H1 (cell line): ENCODE data around the gene INPP5K. TPM values are rescaled to one million over a fixed set of nuclear protein-coding genes. Genes with fewer than 3 reads are reported as not detected.

ENCODE experiments used
- CTCF ChIA-PET: fragments of 300-600 bp; sonication (Branson Sonifier 250); formaldehyde crosslinking; loops from one replicate; lab custom pipeline; 2021; ENCODE audit not compliant: partially characterized antibody; lab: Charles Lee
- POLR2A ChIA-PET: fragments of 300-600 bp; sonication (Branson Sonifier 250); formaldehyde crosslinking; loops from one replicate; lab custom pipeline; 2021; ENCODE audit warnings: inconsistent platforms; ENCODE audit not compliant: partially characterized antibody; lab: Charles Lee
- DNase-seq, 2 experiments: peaks; one replicate each; pipeline versions ENCODE4 v3.0.0 to v3.0.0-alpha.2; 2010 to 2022; ENCODE audit warnings: low spot score in 2 of 2, low read depth in 1 of 2, mixed read lengths in 1 of 2
- FAIRE-seq: peaks from 2 replicates; lab custom pipeline; 2011; peaks lifted over from hg19 to GRCh38; lab: Jason Lieb, UNC
- H2AFZ ChIP-seq: 2 replicates; pipeline ENCODE4 v1.8.1; 2012; ENCODE audit warnings: low read length, inconsistent platforms
- H2AK5ac ChIP-seq: 2 replicates; pipeline ENCODE4 v1.6.1; 2013; ENCODE audit warnings: low read depth, low read length
- H2BK120ac ChIP-seq: replicated peaks from 2 replicates; pipeline ENCODE3; 2013; ENCODE audit warnings: low read depth, low read length, inconsistent platforms
- H2BK12ac ChIP-seq: 2 replicates; pipeline ENCODE4 v1.6.1; 2013; ENCODE audit warnings: low read depth, low read length
- H2BK15ac ChIP-seq: 2 replicates; pipeline ENCODE4 v1.6.1; 2013; ENCODE audit warnings: low read length
- H2BK20ac ChIP-seq: 2 replicates; pipeline ENCODE4 v1.6.1; 2013; ENCODE audit warnings: low read length
- H2BK5ac ChIP-seq: 2 replicates; pipeline ENCODE4 v1.6.1; 2013; ENCODE audit warnings: low read depth, low read length
- H3K14ac ChIP-seq: 2 replicates; pipeline ENCODE4 v1.6.1; 2013; ENCODE audit warnings: inconsistent platforms; ENCODE audit not compliant: insufficient read length
- H3K18ac ChIP-seq: 2 replicates; pipeline ENCODE4 v1.6.1; 2013; ENCODE audit warnings: low read length; ENCODE audit errors: extremely low read depth
- H3K23ac ChIP-seq: 2 replicates; pipeline ENCODE4 v1.6.1; 2013; ENCODE audit warnings: inconsistent platforms; ENCODE audit not compliant: insufficient read length
- H3K23me2 ChIP-seq: 2 replicates; pipeline ENCODE4 v1.6.1; 2013; ENCODE audit warnings: low read depth, low read length
- H3K27ac ChIP-seq: 2 replicates; pipeline ENCODE4 v1.6.1; 2011; ENCODE audit warnings: low read depth, low read length, inconsistent platforms
- H3K27me3 ChIP-seq, 4 experiments: replicated peaks in 1 of 4; 1 replicate in 1 of 4; 2 replicates in 3 of 4; pipeline versions ENCODE4 v1.6.1 to v1.8.1; 2011 to 2013; ENCODE audit warnings: low read length in 3 of 4, mild to moderate bottlenecking in 3 of 4, inconsistent platforms in 2 of 4, mixed read lengths in 2 of 4, moderate library complexity in 1 of 4; ENCODE audit not compliant: control insufficient read depth in 3 of 4, insufficient read depth in 3 of 4; ENCODE audit errors: extremely low read depth in 1 of 4
- H3K36me3 ChIP-seq, 4 experiments: 2 replicates each; pipeline versions ENCODE4 v1.6.1 to v1.8.1; 2011 to 2013; ENCODE audit warnings: mild to moderate bottlenecking in 4 of 4, low read length in 3 of 4, moderate library complexity in 2 of 4, control low read depth in 1 of 4, inconsistent platforms in 1 of 4; ENCODE audit not compliant: insufficient read depth in 4 of 4, control insufficient read depth in 2 of 4
- H3K4ac ChIP-seq: replicated peaks from 2 replicates; pipeline ENCODE3; 2013; ENCODE audit warnings: low read length, low read depth, mixed read lengths, inconsistent platforms; ENCODE audit not compliant: insufficient read length
- H3K4me1 ChIP-seq, 4 experiments: replicated peaks in 1 of 4; 1 replicate in 1 of 4; 2 replicates in 3 of 4; pipeline versions ENCODE4 v1.6.1 to v1.8.1; 2011 to 2013; ENCODE audit warnings: low read length in 3 of 4, inconsistent platforms in 2 of 4, mixed read lengths in 1 of 4; ENCODE audit not compliant: insufficient read depth in 4 of 4, control insufficient read depth in 3 of 4
- H3K4me2 ChIP-seq, 2 experiments: 2 replicates each; pipeline versions ENCODE4 v1.6.1 to v1.8.1; 2011 to 2013; ENCODE audit warnings: low read depth in 2 of 2, low read length in 2 of 2, control low read depth in 1 of 2, inconsistent platforms in 1 of 2, mild to moderate bottlenecking in 1 of 2; ENCODE audit not compliant: insufficient read depth in 1 of 2
- H3K4me3 ChIP-seq, 4 experiments: fragments of 200-600, 300-600 bp in 1 of 4; sonication (generic), shearing (Covaris generic), sonication (Bioruptor Twin) in 1 of 4; 2 replicates each; pipeline versions ENCODE4 v1.5.1 to v1.8.1; 2011 to 2016; ENCODE audit warnings: low read length in 4 of 4, low read depth in 3 of 4, control low read depth in 2 of 4, inconsistent platforms in 2 of 4, mild to moderate bottlenecking in 2 of 4, mixed read lengths in 1 of 4, moderate library complexity in 1 of 4; ENCODE audit not compliant: insufficient read depth in 2 of 4; ENCODE audit errors: extremely low read depth in 1 of 4
- H3K56ac ChIP-seq: replicated peaks from 2 replicates; pipeline ENCODE3; 2013; ENCODE audit warnings: low read depth, mild to moderate bottlenecking, mixed read lengths, low read length, inconsistent platforms; ENCODE audit not compliant: insufficient read length
- H3K79me1 ChIP-seq: 2 replicates; pipeline ENCODE4 v1.6.1; 2013; ENCODE audit warnings: low read depth, low read length, control low read depth
- H3K79me2 ChIP-seq, 2 experiments: 2 replicates each; pipeline versions ENCODE4 v1.6.1 to v1.8.1; 2012 to 2013; ENCODE audit warnings: low read length in 2 of 2, mild to moderate bottlenecking in 2 of 2, inconsistent platforms in 1 of 2; ENCODE audit not compliant: insufficient read depth in 2 of 2, control insufficient read depth in 1 of 2
- H3K9ac ChIP-seq, 4 experiments: replicated peaks in 1 of 4; 1 replicate in 1 of 4; 2 replicates in 3 of 4; pipeline versions ENCODE4 v1.6.1 to v1.8.1; 2011 to 2013; ENCODE audit warnings: low read depth in 3 of 4, low read length in 3 of 4, control low read depth in 2 of 4, mild to moderate bottlenecking in 2 of 4, moderate library complexity in 2 of 4, inconsistent platforms in 1 of 4; ENCODE audit errors: extremely low read depth in 1 of 4
- H3K9me3 ChIP-seq, 2 experiments: 2 replicates each; pipeline versions ENCODE4 v1.6.1 to v1.8.1; 2012 to 2013; ENCODE audit warnings: mild to moderate bottlenecking in 2 of 2, moderate library complexity in 2 of 2, control low read depth in 1 of 2, inconsistent platforms in 1 of 2, low read depth in 1 of 2, low read length in 1 of 2, mixed read lengths in 1 of 2; ENCODE audit not compliant: insufficient read depth in 2 of 2
- H4K20me1 ChIP-seq, 2 experiments: replicated peaks in 1 of 2; 2 replicates each; pipeline versions ENCODE3 to v1.8.1; 2011 to 2013; ENCODE audit warnings: inconsistent platforms in 2 of 2, low read length in 2 of 2, mild to moderate bottlenecking in 1 of 2; ENCODE audit not compliant: insufficient read depth in 2 of 2, control insufficient read depth in 1 of 2
- H4K5ac ChIP-seq: 2 replicates; pipeline ENCODE4 v1.6.1; 2013; ENCODE audit warnings: low read length, low read depth, mixed read lengths, inconsistent platforms; ENCODE audit not compliant: insufficient read length
- H4K8ac ChIP-seq: 2 replicates; pipeline ENCODE4 v1.8.0; 2013; ENCODE audit warnings: mild to moderate bottlenecking, moderate library complexity, low read length, inconsistent platforms; ENCODE audit not compliant: insufficient read depth; ENCODE audit errors: extremely low read depth
- H4K91ac ChIP-seq: replicated peaks from 2 replicates; pipeline ENCODE3; 2013; ENCODE audit warnings: low read length, mixed read lengths, inconsistent platforms; ENCODE audit not compliant: insufficient read length
- ASH2L ChIP-seq: fragments of 200-600, 300-600 bp; sonication (generic); IDR thresholded peaks from one replicate; pipeline ENCODE4 v1.7.1; 2017; ENCODE audit warnings: low read length
- HDAC6 ChIP-seq: IDR thresholded peaks from one replicate; pipeline ENCODE4 v1.7.1; 2012; ENCODE audit warnings: low read depth, mild to moderate bottlenecking, inconsistent platforms, low read length, moderate library complexity
- KDM4A ChIP-seq: IDR thresholded peaks from one replicate; pipeline ENCODE4 v1.7.1; 2012; ENCODE audit warnings: low read depth, mild to moderate bottlenecking, moderate library complexity, low read length, inconsistent platforms; ENCODE audit not compliant: severe bottlenecking
- RAD21 ChIP-seq, 2 experiments: IDR thresholded peaks in 1 of 2; conservative IDR thresholded peaks in 1 of 2; 2 replicates each; pipeline ENCODE4 v1.6.1; 2011; ENCODE audit warnings: low read depth in 2 of 2, low read length in 2 of 2, improper control_type of control experiment in 1 of 2, inconsistent platforms in 1 of 2, mild to moderate bottlenecking in 1 of 2, moderate library complexity in 1 of 2
- SIN3A ChIP-seq, 2 experiments: IDR thresholded peaks in 1 of 2; conservative IDR thresholded peaks in 1 of 2; 2 replicates each; pipeline ENCODE4 v1.6.1; 2011 to 2012; ENCODE audit warnings: low read length in 2 of 2, improper control_type of control experiment in 1 of 2, low read depth in 1 of 2, mild to moderate bottlenecking in 1 of 2
- SP2 ChIP-seq: IDR thresholded peaks from 2 replicates; pipeline ENCODE4 v1.6.1; 2012; ENCODE audit warnings: mild to moderate bottlenecking, low read length, inconsistent platforms
- SUZ12 ChIP-seq: fragments of 200-600 bp; sonication (generic); IDR thresholded peaks from 2 replicates; pipeline ENCODE4 v1.6.1; 2012; ENCODE audit warnings: mild to moderate bottlenecking, inconsistent platforms, low read length, moderate library complexity, mixed read lengths
- TBP ChIP-seq: IDR thresholded peaks from 2 replicates; pipeline ENCODE4 v1.6.1; 2011; ENCODE audit warnings: low read depth, low read length, improper control_type of control experiment
- WGBS, 2 experiments: shearing (Covaris generic) in 1 of 2; methylation state at CpG; one replicate each; pipeline versions ENCODE4 v1.1.6 to v1.1.7; 2013 to 2015; ENCODE audit warnings: low lambda C conversion rate in 2 of 2, mixed read lengths in 2 of 2, inconsistent platforms in 1 of 2, low coverage in 1 of 2, missing lambda C conversion rate in 1 of 2; ENCODE audit not compliant: insufficient replicate concordance in 2 of 2, insufficient coverage in 1 of 2, insufficient read length in 1 of 2; ENCODE audit errors: extremely low coverage in 1 of 2, missing lambda C conversion rate in 1 of 2; 5-methylcytosine and 5-hydroxymethylcytosine counted together
- polyA plus RNA-seq, 7 experiments: library from polyadenylated mRNA; depleted of rRNA in 3 of 7; stranded (reverse) in 5 of 7; unstranded in 2 of 7; fragments of >200 nt in 5 of 7; fragments of 200-250 nt in 2 of 7; gene quantifications; 1 replicate in 5 of 7; 2 replicates in 1 of 7; 4 replicates in 1 of 7; pipeline versions ENCODE4 v1.2.1 to v1.2.3, GENCODE V29; 2011 to 2013; ENCODE audit warnings: missing spikeins in 2 of 7, mixed read lengths in 2 of 7
- total RNA-seq: library from RNA; stranded (reverse); fragmentation: NEBNext Ultra II Directional; extraction: Animal tissue kit (Norgen Biotek cat#: 25700); gene quantifications from 2 replicates; pipeline ENCODE4 v1.2.1, GENCODE V29; 2021

Gene INPP5K
- total and polyA plus RNA-seq, 2 of the 8 experiments (the other 6 are each of a cell fraction or from before 2014, with no cell fraction given): 21.0 to 24.1 TPM

GRCh38 chr17:1561420-1562175 lies 45.2 kb upstream of the INPP5K start:
- Histone ChIP-seq H4K5ac (no peak overlapping the region), H4K20me1 (peaks cover 18 to 28% of the 10 kb centered on the region in 2 experiments), H2BK12ac (no peak overlapping the region; the same call in 1 of the 2 replicates), H3K4me2 (peak overlapping the region; percentile 93 to 97), H3K23me2 (peaks cover 4% of the 10 kb centered on the region; the same call in 1 of the 2 replicates), H3K23ac (no peak overlapping the region), H3K4me1 (peaks cover 0 to 10% (median 5%) of the 10 kb centered on the region in 4 experiments; a peak in 4 of 7 replicates), H3K79me2 (peaks cover 7 to 49% of the 10 kb centered on the region in 2 experiments; a peak in 3 of 4 replicates), H3K4me3 (peak overlapping the region; percentile 45 to 89 (median 68)), H3K9ac (peak overlapping the region; percentile 16 to 81 (median 56)), H2BK120ac (no peak overlapping the region), H3K18ac (no peak overlapping the region), H3K9me3 (no peaks in the 10 kb centered on the region), H2AFZ (no peak overlapping the region), H4K91ac (no peak overlapping the region), H4K8ac (peak overlapping the region; percentile 57; the same call in 1 of the 2 replicates), H3K36me3 (peaks cover 0 to 3% (median 1%) of the 10 kb centered on the region in 4 experiments; a peak in 4 of 8 replicates), H2AK5ac (0 out of 2 replicates have a peak overlapping the region, but pooled peaks have one; percentile 24), H3K79me1 (peaks cover 23% of the 10 kb centered on the region), H3K56ac (no peak overlapping the region), H2BK15ac (no peak overlapping the region), H2BK20ac (no peak overlapping the region), H3K4ac (no peak overlapping the region), H3K27ac (no peak overlapping the region), H3K14ac (no peak overlapping the region), H2BK5ac (no peak overlapping the region), H3K27me3 (peaks cover 0 to 4% (median 0%) of the 10 kb centered on the region in 4 experiments; a peak in 1 of 7 replicates)
- WGBS, 2 experiments: 14% methylated on average over 37 of the region's 47 CpGs; no CpG with 5 or more reads in 1 of the 2 experiments
- DNase-seq (peak in 1 of 2 experiments; percentile 62), FAIRE-seq (no peak)
- CTCF ChIA-PET: interaction anchor here (0.8 to 1.7 kb wide), 10 partner anchors 11 to 87 kb away, joined by 3 to 9 read pairs (median 4); partner anchors contain the start of gene SLC43A2
- TF ChIP-seq RAD21 (IDR thresholded peaks at IDR 0.05 in 1 of 2, conservative IDR thresholded peaks at IDR 0.05 in 1 of 2; ENCODE audit: low read depth in 2 of 2, low read length in 2 of 2): no peak
- peak; percentile 37 for TF ChIP-seq KDM4A
- no peak for TF ChIP-seq HDAC6
- no peak for TF ChIP-seq TBP
- TF ChIP-seq SP2: no peak
- TF ChIP-seq SIN3A (conservative IDR thresholded peaks at IDR 0.05 in 1 of 2, IDR thresholded peaks at IDR 0.05 in 1 of 2; ENCODE audit: low read depth in 1 of 2, low read length in 2 of 2): 0 out of 4 replicates have a peak, but pooled peaks of 1 of the 2 experiments have one; percentile 21
- TF ChIP-seq SUZ12: 0 out of 2 replicates have a peak, but pooled peaks have one; percentile 26
- TF ChIP-seq ASH2L: peak; percentile 45
- POLR2A ChIA-PET: interaction anchor here (0.8 to 3.3 kb wide), 8 partner anchors 11 to 176 kb away, joined by 3 to 14 read pairs (median 4); partner anchors contain the start of gene INPP5K
